GM21515 (cell line): ENCODE measurements around the gene DOCK1.

Experiments used
- ATAC-seq: cut with Tn5 transposase; IDR thresholded peaks from one replicate; pipeline ENCODE4 v1.9.1; 2021; ENCODE audit not compliant: unreplicated experiment

DOCK1 gene

GRCh38 chr10:127441350-127442219 lies 536.4 kb downstream of the DOCK1 start:
- no peak for ATAC-seq

- ATAC-seq, result no peak
These were observed 536.9 kb downstream of the DOCK1 start for GRCh38 chr10:127442220-127442525.

GRCh38 chr10:127444155-127444554 lies 538.9 kb downstream of the DOCK1 start:
- ATAC-seq, result no peak

GRCh38 chr10:127447197-127447596 lies 542.0 kb downstream of the DOCK1 start:
- ATAC-seq, result no peak

GRCh38 chr10:127449490-127449889 lies 544.3 kb downstream of the DOCK1 start:
- no peak for ATAC-seq

- no peak for ATAC-seq
These were observed 545.4 kb downstream of the DOCK1 start for GRCh38 chr10:127450644-127451043.

- ATAC-seq, result no peak
These were observed 546.4 kb downstream of the DOCK1 start for GRCh38 chr10:127451628-127452027.

GRCh38 chr10:127452568-127452967 lies 547.3 kb downstream of the DOCK1 start:
- ATAC-seq, result no peak

- no peak for ATAC-seq
These were observed 548.5 kb downstream of the DOCK1 start for GRCh38 chr10:127453706-127454105.

GRCh38 chr10:127456122-127456521 lies 550.9 kb downstream of the DOCK1 start:
- no peak for ATAC-seq

- no peak for ATAC-seq
These were observed 553.0 kb downstream of the DOCK1 start for GRCh38 chr10:127458016-127458810.

- ATAC-seq, result no peak
These were observed 553.6 kb downstream of the DOCK1 start for GRCh38 chr10:127458829-127459228.

GRCh38 chr10:127459918-127460317 lies 554.7 kb downstream of the DOCK1 start:
- no peak for ATAC-seq

GRCh38 chr10:127462643-127463295 lies 557.5 kb downstream of the DOCK1 start:
- no peak for ATAC-seq

GRCh38 chr10:127463548-127463947 lies 558.3 kb downstream of the DOCK1 start:
- no peak for ATAC-seq

- ATAC-seq, result no peak
These were observed 559.3 kb downstream of the DOCK1 start for GRCh38 chr10:127464561-127464960.

- ATAC-seq, result no peak
These were observed 562.6 kb downstream of the DOCK1 start for GRCh38 chr10:127467811-127468210.

GRCh38 chr10:127468632-127469031 lies 563.4 kb downstream of the DOCK1 start:
- ATAC-seq, result no peak

GRCh38 chr10:127470911-127471310 lies 565.7 kb downstream of the DOCK1 start:
- no peak for ATAC-seq

GRCh38 chr10:127472976-127473375 lies 567.7 kb downstream of the DOCK1 start:
- ATAC-seq, result no peak

- ATAC-seq, result no peak
These were observed 569.3 kb downstream of the DOCK1 start for GRCh38 chr10:127474501-127474900.
